DND-41 (cell line): Measurements from ENCODE around the gene PTPN3.

Experiments used
- ATAC-seq: fragments of 200-7000 bp; cut with Tn5 transposase; 3 replicates; pipeline ENCODE4 v1.9.1; 2021; ENCODE audit warnings: low read depth; ENCODE audit not compliant: insufficient read depth
- DNase-seq: peaks from one replicate; pipeline ENCODE4 v3.0.0-alpha.2; 2020
- H2AFZ ChIP-seq: 2 replicates; pipeline ENCODE4 v1.6.0; 2012; ENCODE audit warnings: low read depth, low read length
- H3K27ac ChIP-seq: 2 replicates; pipeline ENCODE4 v1.5.1; 2012; ENCODE audit warnings: low read length, inconsistent platforms
- H3K27me3 ChIP-seq: fragments of 200-600 bp; sonication (generic); 2 replicates; pipeline ENCODE4 v1.6.0; 2012; ENCODE audit warnings: low read length, mild to moderate bottlenecking, inconsistent platforms; ENCODE audit not compliant: insufficient read depth, poor library complexity
- H3K36me3 ChIP-seq: 2 replicates; pipeline ENCODE4 v1.5.1; 2012; ENCODE audit warnings: low read length, inconsistent platforms; ENCODE audit not compliant: insufficient read depth
- H3K4me1 ChIP-seq: 2 replicates; pipeline ENCODE4 v1.5.1; 2012; ENCODE audit warnings: mild to moderate bottlenecking, low read length; ENCODE audit not compliant: insufficient read depth
- H3K4me2 ChIP-seq: 2 replicates; pipeline ENCODE4 v1.6.0; 2012; ENCODE audit warnings: mild to moderate bottlenecking, moderate library complexity, low read length, inconsistent platforms; ENCODE audit not compliant: insufficient read depth
- H3K4me3 ChIP-seq, 2 experiments: fragments of 200-600 bp in 1 of 2; shearing (Covaris generic) in 1 of 2; 2 replicates each; pipeline ENCODE4 v1.5.1; 2012 to 2016; ENCODE audit warnings: inconsistent platforms in 2 of 2, low read length in 2 of 2, mild to moderate bottlenecking in 2 of 2, low read depth in 1 of 2, moderate library complexity in 1 of 2
- H3K79me2 ChIP-seq: 2 replicates; pipeline ENCODE4 v1.6.0; 2012; ENCODE audit warnings: low read length, inconsistent platforms; ENCODE audit not compliant: insufficient read depth
- H3K9ac ChIP-seq: 2 replicates; pipeline ENCODE4 v1.6.0; 2012; ENCODE audit warnings: low read depth, mild to moderate bottlenecking, inconsistent platforms, low read length, moderate library complexity
- H3K9me3 ChIP-seq: 2 replicates; pipeline ENCODE4 v1.5.1; 2012; ENCODE audit warnings: low read length, moderate library complexity, mild to moderate bottlenecking, inconsistent platforms; ENCODE audit not compliant: insufficient read depth, severe bottlenecking
- H4K20me1 ChIP-seq: 2 replicates; pipeline ENCODE4 v1.6.0; 2012; ENCODE audit warnings: low read length; ENCODE audit not compliant: insufficient read depth
- EZH2 ChIP-seq: IDR thresholded peaks from 3 replicates; pipeline ENCODE4 v1.6.1; 2012; ENCODE audit warnings: borderline replicate concordance, low read depth, mild to moderate bottlenecking, moderate library complexity, low read length, inconsistent platforms; ENCODE audit not compliant: severe bottlenecking
- TF ChIP-seq, protein P1 (sequence below): IDR thresholded peaks from 2 replicates; pipeline ENCODE4 v1.5.1; 2012; ENCODE audit warnings: borderline replicate concordance, low read length, moderate library complexity, mild to moderate bottlenecking; ENCODE audit not compliant: poor library complexity, severe bottlenecking; ENCODE audit errors: extremely low read depth

Gene PTPN3

DNA sequence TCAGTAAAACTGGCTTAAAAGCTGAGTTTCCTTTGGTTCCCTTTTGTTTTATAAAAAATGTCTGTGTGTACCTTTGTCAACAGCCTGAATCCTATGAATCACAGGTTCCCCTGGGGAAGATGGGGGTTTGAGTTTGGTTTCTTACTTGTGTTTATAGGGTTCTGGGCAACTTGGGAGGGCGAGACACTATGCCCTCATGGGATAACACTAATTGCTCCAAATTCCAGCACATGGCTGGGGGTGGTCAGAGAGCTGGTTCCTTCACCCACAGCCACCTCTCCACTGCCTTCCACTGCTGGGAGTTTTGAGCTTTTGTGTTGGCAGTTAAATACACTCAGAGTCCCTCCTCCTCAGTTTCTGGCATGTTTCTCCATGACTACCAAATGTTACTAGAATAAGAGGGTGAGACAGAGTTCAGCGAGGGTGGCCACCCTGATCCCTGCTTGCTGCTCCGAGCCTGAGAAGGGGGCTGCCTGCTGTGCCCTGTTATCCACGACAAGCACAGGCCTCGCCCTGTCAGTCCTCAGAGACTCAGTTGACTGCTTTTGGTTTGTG is 94.3 kb downstream of the PTPN3 start:
- Histone ChIP-seq H3K36me3 (peaks cover 33% of the 10 kb centered on the region), H3K4me1 (no peaks in the 10 kb centered on the region), H4K20me1 (no peaks in the 10 kb centered on the region), H3K79me2 (no peaks in the 10 kb centered on the region), H3K9ac (no peak overlapping the region), H3K27me3 (no peaks in the 10 kb centered on the region), H3K4me3 (no peak overlapping the region), H3K27ac (no peak overlapping the region), H2AFZ (no peak overlapping the region), H3K4me2 (no peak overlapping the region), H3K9me3 (no peaks in the 10 kb centered on the region)
- DNase-seq (no peak), ATAC-seq (no peak)
- TF ChIP-seq EZH2 = no peak
- TF ChIP-seq, protein P1, sequence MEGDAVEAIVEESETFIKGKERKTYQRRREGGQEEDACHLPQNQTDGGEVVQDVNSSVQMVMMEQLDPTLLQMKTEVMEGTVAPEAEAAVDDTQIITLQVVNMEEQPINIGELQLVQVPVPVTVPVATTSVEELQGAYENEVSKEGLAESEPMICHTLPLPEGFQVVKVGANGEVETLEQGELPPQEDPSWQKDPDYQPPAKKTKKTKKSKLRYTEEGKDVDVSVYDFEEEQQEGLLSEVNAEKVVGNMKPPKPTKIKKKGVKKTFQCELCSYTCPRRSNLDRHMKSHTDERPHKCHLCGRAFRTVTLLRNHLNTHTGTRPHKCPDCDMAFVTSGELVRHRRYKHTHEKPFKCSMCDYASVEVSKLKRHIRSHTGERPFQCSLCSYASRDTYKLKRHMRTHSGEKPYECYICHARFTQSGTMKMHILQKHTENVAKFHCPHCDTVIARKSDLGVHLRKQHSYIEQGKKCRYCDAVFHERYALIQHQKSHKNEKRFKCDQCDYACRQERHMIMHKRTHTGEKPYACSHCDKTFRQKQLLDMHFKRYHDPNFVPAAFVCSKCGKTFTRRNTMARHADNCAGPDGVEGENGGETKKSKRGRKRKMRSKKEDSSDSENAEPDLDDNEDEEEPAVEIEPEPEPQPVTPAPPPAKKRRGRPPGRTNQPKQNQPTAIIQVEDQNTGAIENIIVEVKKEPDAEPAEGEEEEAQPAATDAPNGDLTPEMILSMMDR = no peak

DNA sequence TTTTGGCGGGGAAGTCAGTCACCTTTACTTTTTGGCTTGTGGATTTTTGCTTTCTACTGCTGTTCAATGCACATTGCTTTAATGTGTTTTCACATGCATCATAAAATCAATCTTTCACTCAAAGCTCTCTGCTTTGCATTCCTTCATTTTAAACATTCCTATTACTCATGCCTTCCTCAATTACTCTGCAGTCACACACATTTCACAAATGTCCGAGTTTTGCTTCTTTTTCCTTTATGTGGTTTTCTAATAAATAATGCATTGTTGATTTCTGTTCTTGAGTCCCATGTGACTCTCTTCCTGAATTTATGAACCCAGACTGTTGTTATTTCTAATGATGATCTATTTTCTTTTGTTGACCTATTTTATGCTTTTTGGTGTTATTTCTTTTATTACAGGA is 95.0 kb downstream of the PTPN3 start:
- no peaks in the 10 kb centered on the region for H3K9me3 ChIP-seq
- no peaks in the 10 kb centered on the region for H3K79me2 ChIP-seq
- no peaks in the 10 kb centered on the region for H4K20me1 ChIP-seq
- no peak overlapping the region for H3K9ac ChIP-seq
- no peak overlapping the region for H3K27ac ChIP-seq
- H3K4me3 ChIP-seq = no peak overlapping the region
- no peak for TF ChIP-seq EZH2
- TF ChIP-seq, protein P1 = no peak
- H3K36me3 ChIP-seq = peaks cover 33% of the 10 kb centered on the region
- no peaks in the 10 kb centered on the region for H3K27me3 ChIP-seq
- no peak overlapping the region for H3K4me2 ChIP-seq
- no peaks in the 10 kb centered on the region for H3K4me1 ChIP-seq
- no peak for ATAC-seq
- H2AFZ ChIP-seq = no peak overlapping the region
- DNase-seq = no peak

DNA sequence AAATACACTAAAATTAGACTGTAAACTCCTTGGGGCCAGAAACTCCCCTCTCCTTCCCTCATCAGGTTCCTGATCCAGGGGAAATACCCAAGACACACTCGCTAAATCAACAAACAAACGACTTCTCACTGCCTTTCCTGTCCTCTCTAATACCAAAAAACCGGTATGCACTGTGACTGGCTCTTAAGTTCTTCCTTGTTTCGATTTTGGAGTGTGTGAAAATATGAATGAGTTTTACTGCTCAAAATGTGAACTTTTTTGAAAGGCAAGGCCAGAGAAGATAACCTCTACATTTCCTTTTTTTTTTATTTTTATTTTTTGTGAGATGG is 96.2 kb downstream of the PTPN3 start:
- Histone ChIP-seq H4K20me1 (no peaks in the 10 kb centered on the region), H3K36me3 (peaks cover 29% of the 10 kb centered on the region), H3K27me3 (no peaks in the 10 kb centered on the region), H3K27ac (no peak overlapping the region; the same call in 1 of the 2 replicates), H3K4me2 (no peak overlapping the region), H3K4me1 (no peaks in the 10 kb centered on the region), H3K9ac (no peak overlapping the region), H3K79me2 (no peaks in the 10 kb centered on the region), H3K9me3 (no peaks in the 10 kb centered on the region), H3K4me3 (no peak overlapping the region), H2AFZ (no peak overlapping the region)
- ATAC-seq (no peak), DNase-seq (no peak)
- no peak for TF ChIP-seq EZH2
- TF ChIP-seq, protein P1 = no peak
